Ecto neural progenitor cell (in vitro differentiated cells): ENCODE data around the gene ME3.
A peak's percentile ranks its signal among the peaks of the same experiment; 100 is the strongest.
"Not testable (repeated sequence)": the region's sequence is repeated elsewhere in the genome, so short reads cannot be mapped to it uniquely, and the experiment has no call there.

Source experiments
- DNase-seq: peaks from one replicate; pipeline ENCODE4 v3.0.0-alpha.2; 2018; ENCODE audit warnings: low spot score

ME3 gene

GRCh38 chr11:86587264-86588193, 84.9 kb downstream of the ME3 start:
- DNase-seq: no peak

- no peak for DNase-seq
Measured at GRCh38 chr11:86586307-86586706, 86.1 kb downstream of the ME3 start.

- DNase-seq: no peak
Measured at GRCh38 chr11:86582898-86583297, 89.5 kb downstream of the ME3 start.

- DNase-seq: no peak
Measured at GRCh38 chr11:86580535-86580934, 91.9 kb downstream of the ME3 start.

- no peak for DNase-seq
Measured at GRCh38 chr11:86579406-86579731, 93.0 kb downstream of the ME3 start.

- no peak for DNase-seq
Measured at GRCh38 chr11:86578727-86579405, 93.5 kb downstream of the ME3 start.

- no peak for DNase-seq
Measured at GRCh38 chr11:86577644-86578636, 94.5 kb downstream of the ME3 start.

GRCh38 chr11:86576946-86577624, 95.3 kb downstream of the ME3 start:
- no peak for DNase-seq

- no peak for DNase-seq
Measured at GRCh38 chr11:86575927-86576326, 96.5 kb downstream of the ME3 start.

GRCh38 chr11:86575208-86575855, 97.1 kb downstream of the ME3 start:
- no peak for DNase-seq

- no peak for DNase-seq
Measured at GRCh38 chr11:86574493-86575207, 97.8 kb downstream of the ME3 start.

GRCh38 chr11:86571273-86571948, 101.0 kb downstream of the ME3 start:
- DNase-seq: peak; percentile 79

GRCh38 chr11:86570451-86570850, 102.0 kb downstream of the ME3 start:
- DNase-seq: no peak

- no peak for DNase-seq
Measured at GRCh38 chr11:86570020-86570419, 102.4 kb downstream of the ME3 start.

GRCh38 chr11:86569109-86569508, 103.3 kb downstream of the ME3 start:
- no peak for DNase-seq

GRCh38 chr11:86565801-86566312, 106.6 kb downstream of the ME3 start:
- DNase-seq: no peak

GRCh38 chr11:86565388-86565787, 107.0 kb downstream of the ME3 start:
- no peak for DNase-seq

- not testable (repeated sequence) for DNase-seq
Measured at GRCh38 chr11:86562842-86563241, 109.6 kb downstream of the ME3 start.

GRCh38 chr11:86559311-86559945, 113.0 kb downstream of the ME3 start:
- DNase-seq: no peak
